SU-DHL-6 (cell line): ENCODE data around the gene DEDD2.

Experiments used
- EZH2phosphoT487 ChIP-seq: fragments of 200-600 bp; sonication (generic), shearing (Covaris generic); conservative IDR thresholded peaks from 2 replicates; pipeline ENCODE4 v1.6.1; 2018; ENCODE audit warnings: mild to moderate bottlenecking, antibody characterized with exemption, low read length, moderate library complexity, mixed read lengths
- TF ChIP-seq, protein P1 (sequence below): fragments of 200-600 bp; sonication (generic); IDR thresholded peaks from one replicate; pipeline ENCODE4 v1.5.1; 2017; ENCODE audit warnings: antibody characterized with exemption, mild to moderate bottlenecking, low read length, moderate library complexity; ENCODE audit not compliant: insufficient read depth, poor library complexity, severe bottlenecking

DNA sequence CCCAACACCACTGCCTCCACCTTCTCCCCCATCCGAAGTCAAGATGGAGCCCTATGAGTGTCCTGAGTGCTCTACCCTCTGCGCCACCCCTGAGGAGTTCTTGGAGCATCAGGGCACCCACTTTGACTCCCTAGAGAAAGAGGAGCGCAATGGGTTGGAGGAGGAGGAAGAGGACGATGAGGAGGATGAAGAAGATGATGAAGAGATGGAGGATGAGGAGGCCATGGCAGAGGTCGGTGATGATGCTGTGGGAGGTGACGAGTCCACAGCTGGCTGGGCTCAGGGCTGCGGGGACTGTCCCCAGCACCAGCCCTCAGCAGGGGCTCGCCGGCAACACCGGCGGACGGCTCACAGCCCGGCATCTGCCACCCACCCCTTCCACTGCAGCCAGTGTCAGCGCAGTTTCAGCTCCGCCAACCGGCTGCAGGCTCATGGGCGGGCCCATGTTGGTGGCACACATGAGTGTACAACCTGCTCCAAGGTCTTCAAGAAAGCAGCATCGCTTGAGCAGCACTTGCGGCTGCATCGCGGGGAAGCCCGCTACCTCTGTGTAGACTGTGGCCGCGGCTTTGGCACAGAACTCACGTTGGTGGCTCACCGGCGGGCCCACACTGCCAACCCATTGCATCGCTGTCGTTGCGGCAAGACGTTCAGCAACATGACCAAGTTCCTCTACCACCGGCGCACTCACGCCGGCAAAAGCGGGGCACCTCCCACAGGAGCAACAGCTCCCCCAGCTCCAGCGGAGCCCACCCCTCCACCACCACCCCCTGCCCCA is 7.7 kb upstream of the DEDD2 start:
- TF ChIP-seq, protein P1, sequence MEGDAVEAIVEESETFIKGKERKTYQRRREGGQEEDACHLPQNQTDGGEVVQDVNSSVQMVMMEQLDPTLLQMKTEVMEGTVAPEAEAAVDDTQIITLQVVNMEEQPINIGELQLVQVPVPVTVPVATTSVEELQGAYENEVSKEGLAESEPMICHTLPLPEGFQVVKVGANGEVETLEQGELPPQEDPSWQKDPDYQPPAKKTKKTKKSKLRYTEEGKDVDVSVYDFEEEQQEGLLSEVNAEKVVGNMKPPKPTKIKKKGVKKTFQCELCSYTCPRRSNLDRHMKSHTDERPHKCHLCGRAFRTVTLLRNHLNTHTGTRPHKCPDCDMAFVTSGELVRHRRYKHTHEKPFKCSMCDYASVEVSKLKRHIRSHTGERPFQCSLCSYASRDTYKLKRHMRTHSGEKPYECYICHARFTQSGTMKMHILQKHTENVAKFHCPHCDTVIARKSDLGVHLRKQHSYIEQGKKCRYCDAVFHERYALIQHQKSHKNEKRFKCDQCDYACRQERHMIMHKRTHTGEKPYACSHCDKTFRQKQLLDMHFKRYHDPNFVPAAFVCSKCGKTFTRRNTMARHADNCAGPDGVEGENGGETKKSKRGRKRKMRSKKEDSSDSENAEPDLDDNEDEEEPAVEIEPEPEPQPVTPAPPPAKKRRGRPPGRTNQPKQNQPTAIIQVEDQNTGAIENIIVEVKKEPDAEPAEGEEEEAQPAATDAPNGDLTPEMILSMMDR, result no peak
- no peak for TF ChIP-seq EZH2phosphoT487
